NCI-H2107 treated with DMSO at 0.1 percent for 48 hours (cell line): ENCODE data around the gene NEU1.
"Not testable (repeated sequence)": the region's sequence is repeated elsewhere in the genome, so short reads cannot be mapped to it uniquely, and the experiment has no call there.

ENCODE experiments used
- DNase-seq: peaks from one replicate; lab custom pipeline; 2025; ENCODE audit not compliant: unreplicated experiment; lab: John Stamatoyannopoulos, UW

NEU1 gene

DNA sequence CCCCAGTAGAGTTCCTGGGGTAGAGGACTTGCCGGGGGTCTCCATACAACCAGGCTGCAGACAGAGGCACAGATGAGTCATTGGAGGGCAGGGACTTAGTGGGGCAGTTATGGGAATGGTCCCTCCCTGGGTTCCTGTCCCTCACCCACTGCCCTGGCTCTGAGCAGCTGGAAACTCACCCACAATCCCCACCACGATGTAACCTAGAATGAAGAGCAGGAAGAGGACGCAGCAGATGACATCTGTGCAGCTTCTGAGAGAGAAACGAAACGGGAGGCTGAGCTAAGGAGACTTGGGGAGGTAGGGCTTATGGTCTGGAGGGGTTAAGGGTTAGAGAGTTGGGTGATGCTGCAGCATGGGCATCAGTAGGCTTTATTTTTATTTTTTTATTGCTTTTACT is 13.3 kb upstream of the NEU1 start:
- DNase-seq: no peak

DNA sequence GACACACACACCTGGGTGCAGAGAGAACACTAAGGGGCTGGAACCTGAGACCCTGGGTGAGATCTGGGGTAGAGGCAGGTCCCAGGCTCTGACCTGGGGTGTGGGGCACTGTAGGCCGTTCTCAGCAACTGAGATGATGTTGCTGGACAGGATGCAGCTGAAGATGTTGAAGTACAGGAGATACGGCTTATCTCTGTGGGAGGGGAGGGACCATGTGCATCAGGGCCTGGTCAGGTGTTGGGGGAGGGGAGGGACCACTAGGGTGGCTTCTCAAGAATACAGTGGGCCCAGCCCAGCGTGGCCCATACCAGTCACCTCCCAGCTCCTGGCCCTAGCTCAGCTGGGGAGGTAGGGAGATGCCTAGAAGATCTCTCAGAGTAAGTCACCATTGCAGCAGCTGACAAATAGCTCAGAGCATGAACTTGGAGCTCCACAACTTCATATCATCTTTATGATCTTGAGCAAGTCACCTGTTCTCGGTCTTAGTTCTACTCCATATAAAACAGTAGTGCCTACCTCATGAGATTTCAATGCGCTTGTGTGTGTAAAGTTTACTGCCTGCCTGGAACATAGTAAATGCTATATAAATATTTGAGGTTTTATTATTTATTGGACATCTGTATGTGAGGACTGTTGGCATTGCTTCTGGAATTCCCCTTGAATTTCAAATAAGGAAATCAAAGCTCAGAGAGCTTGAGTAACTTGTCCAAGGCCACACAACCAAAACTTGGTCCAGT is 12.4 kb upstream of the NEU1 start:
- DNase-seq: no peak

DNA sequence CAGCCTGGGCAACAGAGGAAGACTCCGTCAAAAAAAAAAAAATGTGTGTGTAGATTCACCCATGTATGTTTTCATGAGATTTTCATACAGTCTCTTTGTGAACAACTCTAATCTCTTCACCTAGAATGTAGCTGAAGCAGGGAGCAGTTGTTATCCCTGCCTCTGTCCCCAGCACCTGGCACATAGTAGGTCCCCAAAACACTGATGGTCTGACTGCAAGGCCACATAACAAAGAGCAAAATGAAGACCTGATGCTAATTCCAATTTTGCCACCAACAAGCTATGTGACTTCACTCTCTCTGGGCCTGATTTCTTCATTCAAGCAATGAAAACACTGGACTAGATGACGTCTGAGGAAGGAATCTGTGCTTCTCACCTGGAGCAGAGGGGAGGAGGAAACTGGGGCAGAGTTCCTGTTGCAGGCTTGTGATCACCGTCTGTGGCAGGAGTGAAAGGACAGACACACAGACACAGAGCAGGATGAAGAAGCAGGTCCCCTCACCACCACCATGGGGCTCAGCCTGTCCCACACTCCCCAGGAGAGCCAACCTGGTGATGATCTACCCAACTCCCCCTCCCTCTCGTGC is 11.6 kb upstream of the NEU1 start:
- DNase-seq: no peak

DNA sequence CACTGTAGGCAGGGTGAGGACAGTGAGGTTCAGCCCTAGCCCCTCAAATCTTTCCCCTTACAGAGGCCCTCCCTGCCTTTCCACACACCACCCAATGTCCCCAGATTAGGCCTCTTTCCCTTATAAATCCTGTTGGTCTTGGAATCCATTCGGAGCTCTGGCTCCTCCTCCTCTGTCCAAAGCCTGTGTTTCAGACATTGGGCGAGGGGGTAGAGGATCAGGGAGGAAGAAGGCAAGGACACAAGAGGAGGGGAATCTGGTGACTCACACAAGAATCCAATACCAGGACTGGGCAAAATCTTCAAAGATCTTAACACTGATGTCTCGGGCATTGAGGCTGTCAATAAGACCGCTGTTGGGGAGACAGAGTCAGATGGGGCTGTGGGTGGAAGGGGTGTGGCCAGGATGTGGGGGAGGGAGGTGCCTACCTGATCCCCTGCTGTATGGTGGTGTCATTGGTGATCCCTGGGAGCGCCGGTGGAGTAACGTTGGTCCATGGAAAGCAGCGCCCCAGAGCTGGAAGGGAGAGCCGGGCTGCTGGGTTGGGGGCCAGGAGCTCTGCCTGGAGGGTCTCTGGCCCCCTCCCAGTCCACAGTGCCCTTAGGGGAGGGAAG is 8.5 kb upstream of the NEU1 start:
- DNase-seq: no peak

DNA sequence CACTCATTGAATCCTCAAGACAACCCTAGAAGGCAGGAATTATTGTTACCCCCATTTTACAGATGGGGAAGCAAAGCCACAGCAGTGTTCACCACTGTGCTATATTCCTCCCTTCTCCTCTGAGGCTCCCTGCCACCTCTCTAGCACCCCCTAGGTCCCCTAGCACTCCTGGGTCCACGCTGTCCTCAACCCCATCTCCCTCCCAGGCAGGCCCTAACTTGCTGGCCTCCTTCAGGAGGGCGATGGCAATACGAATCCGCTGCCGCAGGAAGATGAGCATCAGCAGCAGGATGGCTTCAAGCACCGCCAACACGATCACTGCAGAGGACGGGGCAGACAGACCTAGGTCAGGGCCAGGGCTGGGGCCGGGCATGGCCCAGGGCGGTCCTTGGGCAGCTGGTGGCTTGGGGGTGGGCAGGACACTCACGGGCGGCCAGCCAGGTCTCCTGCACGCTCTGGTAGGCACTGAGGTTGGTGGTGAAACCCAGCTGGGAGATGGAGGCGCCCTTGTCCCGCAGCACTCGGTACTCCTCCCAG is 7.8 kb upstream of the NEU1 start:
- DNase-seq: no peak

DNA sequence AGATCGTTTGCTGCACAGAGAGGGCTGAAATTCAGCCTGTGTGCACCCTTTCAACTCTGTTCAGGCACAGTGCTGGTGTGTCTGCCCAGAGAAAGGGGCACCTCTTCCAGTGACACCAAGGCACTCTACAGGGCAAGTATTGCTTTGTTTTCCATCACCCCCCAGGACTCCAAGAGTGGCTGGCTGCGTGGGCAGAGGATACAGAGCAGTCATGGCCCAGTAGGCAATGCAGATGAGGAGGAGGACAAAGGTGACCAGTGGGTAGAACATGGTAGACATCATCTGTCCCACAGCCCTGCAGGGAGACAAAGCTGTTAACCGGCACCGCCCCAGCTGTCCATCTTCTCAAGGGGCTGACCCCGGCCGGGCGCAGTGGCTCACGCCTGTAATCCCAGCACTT is 6.7 kb upstream of the NEU1 start:
- DNase-seq: no peak

DNA sequence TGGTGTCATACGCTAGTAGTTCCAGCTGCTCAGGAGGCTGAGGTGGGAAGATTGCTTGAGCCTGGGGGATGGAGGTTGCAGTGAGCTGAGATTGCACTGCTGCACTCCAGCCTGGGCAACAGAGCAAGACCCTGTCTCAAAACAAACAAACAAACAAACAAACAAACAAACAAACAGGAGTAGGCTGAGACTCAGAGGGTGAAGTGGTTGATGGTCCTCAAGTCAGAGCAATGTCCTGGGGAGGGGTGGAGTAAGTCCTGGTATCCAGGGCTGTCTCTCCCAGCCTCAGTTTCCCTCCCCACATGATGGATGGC is 6.0 kb upstream of the NEU1 start:
- not testable (repeated sequence) for DNase-seq

DNA sequence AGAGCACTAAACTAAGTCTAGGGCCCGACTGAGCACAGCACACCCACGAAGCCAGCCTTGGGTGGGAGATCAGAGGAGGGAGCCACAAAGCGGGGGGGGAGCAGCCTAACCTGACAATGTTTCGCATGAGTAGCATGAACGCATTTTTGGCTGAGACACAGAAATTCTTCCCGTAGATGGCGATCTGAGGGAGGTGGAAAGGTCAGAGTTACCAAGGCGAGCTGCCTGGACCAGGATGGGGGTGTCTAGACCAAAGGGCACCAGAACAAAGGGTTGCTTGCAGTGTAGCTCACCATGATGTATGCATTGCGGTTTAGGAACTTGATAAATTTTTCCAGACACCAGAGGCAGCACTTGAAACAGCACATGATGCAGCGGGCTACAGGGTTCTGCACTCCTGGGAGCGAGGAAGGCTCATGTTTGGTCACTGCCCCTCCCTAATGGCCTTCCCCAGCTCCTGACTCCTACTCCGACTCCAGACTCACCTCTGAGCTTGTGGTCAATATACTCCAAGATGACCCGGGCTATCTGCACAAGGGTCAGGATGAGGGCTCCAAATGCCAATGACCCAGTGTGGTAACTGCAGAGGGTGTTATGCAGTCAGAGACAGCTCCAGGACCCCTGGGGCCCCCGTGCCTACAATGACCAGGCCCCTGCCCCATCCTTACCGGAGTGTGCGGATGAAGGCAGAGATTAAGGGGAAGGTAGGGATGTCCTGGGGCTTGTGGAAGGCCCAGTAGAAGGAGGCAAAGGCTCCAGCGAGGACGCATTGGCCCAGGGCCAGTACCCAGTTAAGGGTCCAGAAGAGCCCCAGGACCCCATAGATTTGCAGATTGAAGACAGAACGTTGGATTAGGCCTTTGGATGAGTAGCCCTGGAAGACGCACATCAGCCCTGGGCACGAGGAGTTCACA is 2.8 kb upstream of the NEU1 start:
- no peak for DNase-seq

DNA sequence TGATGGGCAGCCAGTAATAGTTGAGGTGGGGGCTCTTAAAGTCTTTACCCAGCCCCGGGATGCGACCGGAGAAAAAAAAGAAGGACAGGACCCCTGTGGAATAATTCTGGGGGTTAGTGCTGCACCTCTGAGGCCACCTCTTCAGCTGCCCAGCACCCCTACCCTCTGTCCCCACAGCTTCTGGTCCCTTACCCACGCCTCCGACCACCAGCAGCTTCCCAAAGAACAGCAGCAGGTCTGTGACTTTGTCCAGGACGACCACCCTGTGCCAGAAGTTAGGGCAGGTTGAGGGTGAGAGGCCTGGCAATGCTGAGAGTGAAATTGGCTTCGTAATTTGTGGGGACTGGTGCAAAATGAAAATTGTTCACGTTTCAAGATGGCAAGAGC is 2.2 kb upstream of the NEU1 start:
- DNase-seq: no peak

DNA sequence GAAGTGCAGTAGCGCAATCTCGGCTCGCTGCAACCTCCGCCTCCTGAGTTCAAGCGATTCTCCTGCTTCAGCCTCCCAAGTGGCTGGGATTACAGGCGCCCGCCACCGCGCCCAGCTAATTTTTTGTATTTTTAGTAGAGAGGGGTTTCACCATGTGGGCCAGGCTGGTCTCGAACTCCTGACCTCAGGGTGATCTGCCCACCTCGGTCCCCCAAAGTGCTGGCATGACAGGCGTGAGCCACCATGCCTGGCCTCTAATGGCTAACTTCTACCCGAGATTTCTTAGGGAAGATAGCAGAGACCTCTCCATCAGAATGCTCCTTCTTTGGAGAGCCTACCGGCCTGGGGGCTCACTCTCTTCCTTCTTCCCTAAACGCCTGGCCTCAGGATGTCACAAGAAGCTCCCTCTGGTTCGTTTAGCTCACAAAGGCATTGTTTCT is 1.5 kb upstream of the NEU1 start:
- not testable (repeated sequence) for DNase-seq

DNA sequence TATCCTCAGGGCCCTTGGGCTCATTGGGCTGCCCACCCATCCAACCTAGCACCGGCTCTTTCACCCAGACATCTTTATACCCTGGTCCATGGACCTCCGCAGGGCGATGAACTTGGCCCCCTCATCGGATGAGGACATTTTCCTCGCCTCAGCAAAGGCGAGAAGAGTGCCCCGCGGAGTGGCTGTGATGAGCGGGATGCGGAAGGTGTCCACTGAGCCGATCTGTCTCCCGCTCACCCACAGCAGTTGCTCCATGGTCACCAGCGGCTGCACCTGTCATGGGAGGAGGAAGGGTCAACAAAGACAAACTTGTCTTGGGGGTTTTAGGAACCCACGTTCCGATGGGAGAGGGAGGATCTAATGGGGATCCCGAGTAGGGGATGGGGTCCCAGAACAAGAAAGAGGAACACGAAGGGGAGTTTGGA is 690 bp downstream of the NEU1 start:
- DNase-seq: no peak

DNA sequence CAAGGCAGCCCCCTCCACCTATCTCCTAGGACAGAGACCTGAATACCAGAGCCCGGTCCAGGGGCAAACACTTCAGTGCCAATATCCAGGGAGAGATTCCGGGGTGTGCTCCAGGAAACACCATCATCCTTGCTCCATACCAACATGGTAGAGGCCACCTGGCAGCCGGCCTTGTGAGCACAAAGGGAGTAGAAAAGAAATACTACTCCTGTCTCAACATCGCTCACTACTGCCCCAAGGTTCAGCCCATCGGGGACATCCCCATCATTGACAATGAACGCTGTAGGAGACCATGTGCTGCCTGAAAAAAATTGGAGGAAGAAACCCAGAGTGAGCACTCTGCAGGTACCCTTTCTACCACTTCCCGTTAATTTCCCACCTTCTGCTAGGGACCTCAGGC is 1.5 kb downstream of the NEU1 start:
- DNase-seq: no peak

DNA sequence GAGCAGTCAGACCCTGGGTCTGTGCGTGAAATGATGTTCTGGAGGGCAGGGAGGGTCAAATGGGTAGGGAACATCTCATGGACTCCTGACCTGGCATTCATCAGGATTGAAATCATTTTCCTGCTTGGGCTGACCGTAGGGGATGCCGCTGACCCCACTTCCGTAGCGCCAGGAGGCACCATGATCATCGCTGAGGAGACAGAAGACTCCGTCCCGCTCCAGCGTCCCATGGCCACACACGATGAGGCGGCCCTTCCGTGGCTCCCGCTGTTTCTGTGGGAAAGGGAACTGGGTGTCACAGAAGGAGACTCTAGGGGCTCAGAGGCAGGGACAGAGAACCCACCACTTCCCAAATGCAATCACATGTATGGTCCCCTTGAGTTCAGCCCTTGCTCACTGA is 2.3 kb downstream of the NEU1 start:
- DNase-seq: no peak

DNA sequence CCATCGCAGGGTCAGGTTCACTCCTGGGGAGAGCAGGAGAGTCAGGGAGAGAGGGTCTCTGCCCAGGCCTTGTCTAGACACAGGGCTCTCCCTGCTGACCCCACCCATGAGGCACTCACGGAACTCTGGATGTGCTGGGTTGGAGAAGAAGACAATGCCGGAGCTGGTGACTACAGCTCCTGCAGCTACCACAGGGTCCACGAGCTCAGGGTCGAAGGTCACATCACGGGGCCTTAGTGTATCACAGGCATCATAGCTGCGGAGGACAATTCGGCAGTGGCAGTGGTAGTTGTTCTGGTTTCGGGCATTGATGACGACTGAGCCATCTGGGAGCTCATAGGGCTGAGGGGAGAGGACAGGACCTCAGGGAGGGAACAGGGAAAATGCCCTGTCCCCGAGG is 2.7 kb downstream of the NEU1 start:
- DNase-seq: no peak

DNA sequence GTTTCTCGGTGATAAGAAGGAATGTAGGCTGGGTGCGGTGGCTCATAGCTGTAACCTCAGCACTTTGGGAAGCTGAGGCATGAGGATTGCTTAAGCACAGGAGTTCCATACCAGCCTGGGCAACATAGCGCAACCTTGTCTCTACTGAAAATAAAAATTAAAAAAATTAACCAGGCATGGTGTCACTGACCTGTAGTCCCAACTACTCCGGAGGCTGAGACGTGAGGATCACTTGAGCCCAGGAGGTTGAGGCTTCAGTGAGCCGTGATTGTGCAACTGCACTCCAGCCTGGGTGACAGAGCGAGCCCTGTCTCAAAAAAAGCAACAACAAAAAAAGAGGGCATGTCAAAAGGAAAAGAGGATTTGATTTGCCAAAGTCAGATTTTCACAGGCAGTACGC is 3.9 kb downstream of the NEU1 start:
- no peak for DNase-seq

DNA sequence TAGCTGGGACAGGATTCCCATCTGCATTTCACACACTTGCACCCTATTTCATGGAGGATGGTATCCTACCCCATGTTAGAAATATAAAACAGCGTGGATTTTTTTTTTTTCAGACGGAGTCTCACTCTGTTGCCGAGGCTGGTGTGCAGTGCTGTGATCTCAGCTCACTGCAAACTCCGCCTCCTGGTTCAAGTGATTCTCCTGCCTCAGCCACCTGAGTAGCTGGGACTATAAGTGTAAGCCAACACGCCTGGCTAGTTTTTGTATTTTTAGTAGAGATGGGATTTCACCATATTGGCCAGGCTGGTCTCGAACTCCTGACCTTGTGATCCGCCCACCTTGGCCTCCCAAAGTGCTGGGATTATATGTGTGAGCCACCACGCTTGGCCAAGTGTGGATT is 4.8 kb downstream of the NEU1 start:
- not testable (repeated sequence) for DNase-seq

DNA sequence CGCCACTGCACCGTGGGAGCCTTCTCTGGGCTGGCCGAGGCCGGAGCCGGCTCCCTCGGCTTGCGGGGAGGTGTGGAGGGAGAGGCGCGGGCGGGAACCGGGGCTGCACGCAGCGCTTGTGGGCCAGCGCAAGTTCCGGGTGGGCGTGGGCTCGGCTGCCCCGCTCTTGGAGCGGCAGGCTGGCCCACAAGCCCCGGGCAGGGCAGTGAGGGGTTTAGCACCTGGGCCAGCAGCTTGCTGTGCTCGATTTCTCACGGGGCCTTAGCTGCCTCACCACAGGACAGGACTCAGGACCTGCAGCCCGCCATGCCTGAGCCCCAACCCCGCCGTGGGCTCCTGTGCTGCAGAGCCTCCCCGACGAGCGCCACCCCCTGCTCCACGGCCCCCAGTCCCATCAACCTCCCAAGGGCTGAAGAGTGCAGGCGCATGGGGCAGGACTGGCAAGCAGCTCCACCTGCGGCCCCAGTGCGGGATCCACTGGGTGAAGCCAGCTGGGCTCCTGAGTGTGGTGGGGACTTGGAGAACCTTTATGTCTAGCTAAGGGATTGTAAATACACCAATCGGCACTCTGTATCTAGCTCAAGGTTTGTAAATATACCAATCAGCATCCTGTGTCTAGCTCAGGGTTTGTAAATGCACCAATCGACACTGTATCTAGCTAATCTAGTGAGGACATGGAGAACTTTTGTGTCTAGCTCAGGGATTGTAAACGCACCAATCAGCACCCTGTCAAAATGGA is 10.5 kb downstream of the NEU1 start:
- not testable (repeated sequence) for DNase-seq

DNA sequence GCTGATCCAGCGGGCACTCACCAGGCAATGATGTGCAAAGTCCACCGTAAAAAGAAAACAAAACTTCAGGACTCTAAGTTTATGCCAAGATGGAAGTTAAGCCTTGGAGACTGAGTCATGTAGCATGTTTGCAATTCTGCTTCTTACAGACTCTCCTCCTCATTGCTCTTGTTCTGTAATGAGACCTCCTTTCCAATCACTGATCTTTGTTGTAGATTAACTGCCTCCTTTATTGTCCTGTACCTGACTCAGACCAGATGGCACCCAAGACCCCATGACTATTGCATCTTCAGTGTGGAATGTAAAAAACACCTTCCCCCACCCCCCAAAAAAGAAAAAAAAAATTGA is 11.2 kb downstream of the NEU1 start:
- DNase-seq: no peak

DNA sequence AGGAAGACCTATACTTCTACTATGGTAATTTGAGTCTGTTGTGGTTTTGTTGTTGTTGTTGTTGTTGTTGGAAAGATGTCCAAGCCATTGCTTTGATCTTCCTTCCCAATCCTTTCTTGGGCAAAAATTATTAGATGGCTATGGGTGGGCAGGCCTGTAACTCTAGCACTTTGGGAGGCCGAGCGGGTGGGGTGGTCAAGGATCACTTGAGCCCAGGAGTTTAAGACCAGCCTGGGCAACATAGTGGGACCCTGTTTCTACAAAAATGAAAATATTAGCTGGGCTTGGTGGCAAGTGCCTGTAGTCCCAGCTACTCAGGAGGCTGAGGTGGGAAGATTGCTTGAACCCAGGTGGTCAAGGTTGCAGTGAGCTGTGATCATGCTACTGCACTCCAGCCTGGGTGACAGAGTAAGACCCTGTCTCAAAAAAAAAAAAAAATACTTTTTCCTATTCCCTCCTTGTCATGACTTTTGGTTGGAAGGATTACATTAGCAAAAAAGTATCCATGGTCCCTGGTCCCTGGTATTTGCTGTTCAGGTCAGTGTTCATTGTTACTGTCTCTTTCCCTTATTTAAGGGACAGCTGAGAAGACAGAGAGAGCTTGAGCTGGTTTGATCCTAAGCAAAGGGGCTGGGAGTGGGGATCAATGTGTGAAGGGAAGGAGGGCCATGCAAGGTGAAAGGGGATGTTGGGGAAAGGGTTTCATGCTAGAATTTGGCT is 11.7 kb downstream of the NEU1 start:
- DNase-seq: no peak

DNA sequence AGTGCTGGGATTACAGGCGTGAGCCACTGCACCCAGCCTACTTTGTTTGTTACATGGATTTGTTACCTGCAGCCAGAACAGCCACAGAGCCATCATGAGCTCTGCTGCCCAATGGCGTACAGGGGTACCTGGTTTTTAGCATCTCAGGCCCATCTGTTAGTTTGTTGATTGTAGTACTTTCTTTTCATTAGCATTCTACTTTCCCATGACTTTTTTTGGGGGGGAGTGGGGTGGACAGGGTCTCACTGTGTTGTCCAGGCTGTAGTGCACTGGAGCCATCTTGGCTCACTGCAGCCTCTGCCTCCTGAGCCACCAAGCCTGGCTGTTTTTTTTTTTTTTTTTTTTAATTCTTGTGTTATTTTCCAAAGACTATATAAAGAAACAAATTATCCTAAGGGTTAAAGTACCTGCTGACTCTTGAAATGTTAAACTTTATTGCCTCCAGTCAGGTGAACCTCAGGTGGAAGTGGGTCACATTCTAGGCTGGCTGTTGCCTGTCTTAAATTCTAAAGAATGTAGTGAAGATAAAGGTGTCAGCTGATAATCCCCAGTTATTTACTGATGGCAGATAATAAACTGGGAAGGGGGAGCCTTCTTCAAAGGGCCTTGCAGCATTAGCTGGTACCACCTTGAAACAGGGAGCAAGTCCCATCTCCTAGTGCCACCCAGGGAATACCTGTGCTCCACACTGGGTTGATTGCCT is 15.2 kb downstream of the NEU1 start:
- DNase-seq: no peak
